ENCODE measurements around the gene DSC3.
"Not testable (repeated sequence)": the region's sequence is repeated elsewhere in the genome, so short reads cannot be mapped to it uniquely, and the experiment has no call there.

The DSC3 gene

DNA sequence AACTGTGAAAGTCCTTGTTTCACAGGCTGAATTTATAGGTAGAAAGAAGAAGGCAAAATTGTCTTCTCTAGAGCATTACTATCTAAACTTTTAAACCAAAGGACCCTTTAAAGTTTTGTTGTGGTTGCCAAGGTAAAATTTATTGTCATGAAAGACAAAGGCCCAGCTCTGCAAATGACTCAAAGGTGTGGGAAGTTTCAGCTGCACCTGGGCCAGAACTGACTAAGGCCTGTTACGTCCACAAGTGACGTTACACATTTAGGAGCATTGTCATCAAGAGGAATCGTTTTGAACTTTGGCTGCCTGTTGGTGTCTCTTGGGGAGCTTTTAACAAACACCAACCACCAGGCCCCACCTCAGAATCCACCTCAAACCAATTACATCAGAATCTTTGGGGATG lies 8.1 kb upstream of the DSC3 start:
- H3K4me3 Mint-ChIP-seq = no peak overlapping the region
- no peaks in the 10 kb centered on the region for H3K4me1 Mint-ChIP-seq
- CTCF ChIA-PET = no interaction called here
- DNase-seq = no peak
- H3K36me3 Mint-ChIP-seq = no peaks in the 10 kb centered on the region
- peaks cover 12% of the 10 kb centered on the region for H3K9me3 Mint-ChIP-seq
- no peaks in the 10 kb centered on the region for H3K27me3 Mint-ChIP-seq
- no peak overlapping the region for H3K27ac Mint-ChIP-seq

DNA sequence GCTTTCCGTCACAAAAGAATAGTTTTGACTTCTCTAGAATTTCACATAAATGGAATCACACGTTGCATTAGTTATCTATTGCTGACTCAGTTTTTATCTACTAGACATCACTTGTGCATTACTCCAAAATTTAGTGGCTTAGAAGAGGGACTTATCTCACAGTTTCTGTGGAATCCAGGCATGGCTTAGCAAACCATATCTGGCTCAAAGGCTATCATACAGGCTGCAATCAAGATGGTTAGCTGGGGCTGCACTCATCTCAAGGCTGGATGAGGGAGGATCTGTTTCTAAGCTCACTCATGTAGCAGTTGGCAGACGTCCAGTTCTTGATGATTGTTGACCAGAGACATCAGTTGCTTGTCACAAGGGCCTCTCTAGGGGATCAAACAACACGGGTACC lies 6.6 kb upstream of the DSC3 start:
- CTCF ChIA-PET = no interaction called here
- no peak overlapping the region for H3K27ac Mint-ChIP-seq
- peaks cover 2% of the 10 kb centered on the region for H3K27me3 Mint-ChIP-seq
- H3K4me3 Mint-ChIP-seq = no peak overlapping the region
- H3K36me3 Mint-ChIP-seq = no peaks in the 10 kb centered on the region
- H3K9me3 Mint-ChIP-seq = peaks cover 12% of the 10 kb centered on the region
- H3K4me1 Mint-ChIP-seq = no peaks in the 10 kb centered on the region
- DNase-seq = no peak

DNA sequence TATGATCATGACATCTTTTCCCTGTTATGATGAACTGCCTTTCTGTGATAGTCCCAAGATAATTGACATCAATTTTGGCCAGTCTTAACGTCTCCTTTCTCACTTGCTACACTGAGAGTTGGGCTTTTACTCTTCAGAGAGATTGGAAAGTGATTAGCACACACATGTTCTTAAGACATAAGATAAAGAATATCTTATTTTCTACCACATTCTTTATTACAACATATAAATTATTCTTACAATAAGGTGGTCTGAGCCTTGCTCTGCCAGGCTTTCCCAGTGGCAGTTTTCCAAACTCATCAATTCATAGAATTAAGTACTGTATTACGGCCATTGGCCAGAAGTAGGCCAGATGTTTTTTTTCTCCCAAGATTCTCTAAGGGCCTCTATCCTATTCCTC lies 5.7 kb upstream of the DSC3 start:
- Mint-ChIP-seq H3K9me3 (peaks cover 12% of the 10 kb centered on the region), H3K4me3 (no peak overlapping the region), H3K36me3 (no peaks in the 10 kb centered on the region), H3K27ac (no peak overlapping the region), H3K4me1 (no peaks in the 10 kb centered on the region), H3K27me3 (peaks cover 12% of the 10 kb centered on the region)
- no peak for DNase-seq
- CTCF ChIA-PET = no interaction called here

DNA sequence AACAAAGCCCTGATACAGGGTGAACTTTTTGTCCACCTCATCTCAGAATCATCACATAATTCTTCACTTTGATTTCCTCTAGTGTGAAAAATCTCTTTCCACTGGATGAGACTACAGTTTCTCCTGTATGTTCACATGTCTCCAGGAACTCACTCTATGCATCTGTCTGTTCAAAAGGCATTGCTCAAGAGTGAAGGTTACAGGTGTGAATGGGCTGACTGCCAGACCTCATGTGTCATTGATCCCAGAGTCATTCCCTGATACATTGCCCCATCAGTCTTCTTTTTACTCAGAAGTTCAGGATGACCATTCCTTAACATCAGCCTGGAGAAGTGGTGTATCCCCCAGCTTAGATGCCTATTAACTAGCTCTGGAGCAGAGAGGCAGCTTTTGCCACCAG lies 4.4 kb upstream of the DSC3 start:
- no peaks in the 10 kb centered on the region for H3K4me1 Mint-ChIP-seq
- H3K4me3 Mint-ChIP-seq = no peak overlapping the region
- H3K36me3 Mint-ChIP-seq = no peaks in the 10 kb centered on the region
- H3K27ac Mint-ChIP-seq = no peak overlapping the region
- CTCF ChIA-PET = no interaction called here
- peaks cover 25% of the 10 kb centered on the region for H3K27me3 Mint-ChIP-seq
- peaks cover 2% of the 10 kb centered on the region for H3K9me3 Mint-ChIP-seq
- no peak for DNase-seq

DNA sequence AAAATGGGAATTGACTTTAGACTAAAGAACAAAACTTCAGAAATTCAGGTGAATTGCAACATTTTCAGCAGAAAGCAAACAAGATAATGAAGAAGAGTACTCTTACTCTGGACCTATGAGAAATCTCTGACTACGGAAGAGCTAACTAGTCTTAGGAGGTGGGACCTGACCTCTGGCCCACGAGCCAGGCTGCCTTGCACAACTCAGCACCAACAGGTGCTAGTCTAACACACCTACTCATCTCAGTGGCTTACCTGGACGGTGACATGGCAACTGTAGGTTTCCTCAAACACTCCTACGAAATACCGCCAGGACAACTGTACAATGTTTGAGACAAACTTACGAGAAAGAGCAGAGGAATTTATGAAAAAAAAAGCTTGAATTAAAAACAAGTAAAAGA lies 3.1 kb upstream of the DSC3 start:
- DNase-seq = no peak
- CTCF ChIA-PET = no interaction called here
- H3K27ac Mint-ChIP-seq = no peak overlapping the region
- no peak overlapping the region for H3K4me3 Mint-ChIP-seq
- peaks cover 4% of the 10 kb centered on the region for H3K4me1 Mint-ChIP-seq
- H3K9me3 Mint-ChIP-seq = no peaks in the 10 kb centered on the region
- peaks cover 37% of the 10 kb centered on the region for H3K27me3 Mint-ChIP-seq
- peaks cover 3% of the 10 kb centered on the region for H3K36me3 Mint-ChIP-seq

DNA sequence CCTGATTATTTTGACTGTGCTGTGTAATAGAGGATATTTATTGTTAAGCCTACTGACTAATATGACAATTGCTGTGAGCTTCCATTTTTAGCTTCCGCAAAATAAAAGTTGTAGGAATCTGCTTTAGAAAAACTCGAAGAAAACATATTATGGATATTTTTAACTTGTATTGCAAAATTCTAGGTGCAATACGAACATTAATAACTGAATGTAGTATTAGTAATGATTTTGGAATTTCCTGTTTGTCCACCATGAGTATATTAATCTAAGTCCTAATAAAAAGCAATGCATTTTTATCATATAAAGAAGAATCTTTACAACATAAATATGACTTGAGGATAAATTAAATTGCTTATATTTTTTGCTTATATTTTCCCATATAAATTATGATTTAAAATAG lies 2.4 kb upstream of the DSC3 start:
- CTCF ChIA-PET = no interaction called here
- H3K27me3 Mint-ChIP-seq = peaks cover 42% of the 10 kb centered on the region

DNA sequence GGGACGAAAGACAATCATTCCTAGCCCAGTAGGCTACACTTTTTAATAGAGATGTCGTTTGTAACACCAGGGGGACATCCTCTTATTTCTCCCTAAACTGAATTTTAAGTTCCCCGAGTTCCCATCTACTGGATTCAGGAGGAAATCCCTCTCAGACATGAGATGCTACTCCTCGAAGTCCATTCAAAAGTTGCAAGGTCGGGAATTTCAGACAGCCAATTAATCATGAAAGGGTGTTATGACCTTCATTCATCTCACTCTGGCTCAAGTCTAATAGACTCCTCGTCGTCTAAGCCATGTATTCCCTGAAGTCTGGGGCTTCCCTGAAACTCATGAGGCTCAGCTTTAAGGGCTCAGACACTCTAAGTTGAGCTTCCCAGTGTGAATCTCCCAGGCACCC lies 1.2 kb upstream of the DSC3 start:
- peaks cover 4% of the 10 kb centered on the region for H3K4me1 Mint-ChIP-seq
- no peaks in the 10 kb centered on the region for H3K9me3 Mint-ChIP-seq
- no peak overlapping the region for H3K4me3 Mint-ChIP-seq
- H3K27ac Mint-ChIP-seq = no peak overlapping the region
- CTCF ChIA-PET = no interaction called here
- H3K36me3 Mint-ChIP-seq = peaks cover 3% of the 10 kb centered on the region
- H3K27me3 Mint-ChIP-seq = peaks cover 42% of the 10 kb centered on the region
- DNase-seq = no peak

More for the DNA sequence above, 2.4 kb upstream of the DSC3 start:
- Mint-ChIP-seq H3K4me1 (peaks cover 4% of the 10 kb centered on the region), H3K4me3 (no peak overlapping the region), H3K27ac (no peak overlapping the region), H3K9me3 (no peaks in the 10 kb centered on the region), H3K36me3 (peaks cover 3% of the 10 kb centered on the region)
- no peak for DNase-seq

DNA sequence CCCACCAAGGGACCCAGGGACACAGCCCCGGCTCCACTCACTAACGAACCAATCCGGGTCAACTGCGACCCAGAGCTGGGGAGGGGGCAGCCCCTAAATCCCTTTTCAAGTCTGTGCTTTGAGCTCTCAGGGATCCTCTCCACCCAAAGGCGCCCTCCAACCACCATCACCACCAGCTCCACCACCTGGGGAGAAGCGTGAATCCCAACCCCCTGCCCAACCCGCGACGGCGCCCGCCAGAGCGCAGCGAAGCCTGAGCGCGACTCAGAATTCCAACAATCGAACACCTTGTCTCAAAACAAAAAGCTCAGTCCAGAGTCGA lies 497 bp downstream of the DSC3 start:
- H3K4me3 Mint-ChIP-seq = no peak overlapping the region
- peaks cover 42% of the 10 kb centered on the region for H3K27me3 Mint-ChIP-seq
- peaks cover 4% of the 10 kb centered on the region for H3K4me1 Mint-ChIP-seq
- CTCF ChIA-PET = no interaction called here
- no peaks in the 10 kb centered on the region for H3K9me3 Mint-ChIP-seq
- peak overlapping the region; percentile 69 for H3K27ac Mint-ChIP-seq
- DNase-seq = no peak
- H3K36me3 Mint-ChIP-seq = peaks cover 3% of the 10 kb centered on the region

DNA sequence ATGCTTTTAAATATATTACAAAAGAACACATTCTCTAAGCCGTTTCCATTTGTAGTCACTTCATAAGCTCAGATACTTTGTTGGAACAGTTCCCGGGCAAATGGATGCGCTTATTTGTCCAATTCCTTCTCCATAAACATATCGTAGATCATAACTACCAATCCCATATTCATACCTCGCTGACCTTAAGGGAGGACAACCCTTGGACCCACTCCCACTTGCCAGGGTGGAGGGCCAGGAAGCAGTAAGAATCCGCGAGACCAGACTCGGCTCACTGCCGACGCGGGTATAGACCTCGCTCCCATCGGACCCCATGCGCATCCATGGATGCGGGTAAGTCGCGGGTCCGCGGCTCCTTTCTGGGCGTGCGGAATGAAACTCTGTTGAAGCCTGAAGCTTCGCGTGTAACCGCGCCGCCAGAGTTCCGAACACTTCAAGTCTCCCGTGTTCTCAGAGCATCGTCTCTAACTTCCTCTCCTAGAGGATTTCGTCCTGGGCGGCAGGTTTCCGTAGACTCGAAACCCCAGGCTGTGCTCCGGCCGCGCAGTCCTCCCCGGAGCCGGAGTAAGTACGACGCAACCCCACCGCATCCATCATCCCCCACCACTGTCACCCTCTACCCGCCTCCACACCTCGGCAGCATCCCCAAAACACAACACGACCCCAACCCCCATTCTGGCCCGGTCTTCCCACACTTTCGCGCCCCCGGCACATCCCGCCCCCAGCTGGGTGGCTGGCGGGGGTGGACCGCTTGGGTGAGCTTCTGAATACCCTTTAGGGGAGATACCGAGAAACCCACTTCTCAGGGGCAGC lies 1.1 kb downstream of the DSC3 start:
- H3K9me3 Mint-ChIP-seq = no peaks in the 10 kb centered on the region
- peak overlapping the region; percentile 64 for H3K27ac Mint-ChIP-seq
- peak overlapping the region; percentile 31 for H3K4me3 Mint-ChIP-seq
- DNase-seq = no peak
- H3K4me1 Mint-ChIP-seq = peaks cover 4% of the 10 kb centered on the region
- peaks cover 42% of the 10 kb centered on the region for H3K27me3 Mint-ChIP-seq
- CTCF ChIA-PET = no interaction called here
- H3K36me3 Mint-ChIP-seq = peaks cover 3% of the 10 kb centered on the region

DNA sequence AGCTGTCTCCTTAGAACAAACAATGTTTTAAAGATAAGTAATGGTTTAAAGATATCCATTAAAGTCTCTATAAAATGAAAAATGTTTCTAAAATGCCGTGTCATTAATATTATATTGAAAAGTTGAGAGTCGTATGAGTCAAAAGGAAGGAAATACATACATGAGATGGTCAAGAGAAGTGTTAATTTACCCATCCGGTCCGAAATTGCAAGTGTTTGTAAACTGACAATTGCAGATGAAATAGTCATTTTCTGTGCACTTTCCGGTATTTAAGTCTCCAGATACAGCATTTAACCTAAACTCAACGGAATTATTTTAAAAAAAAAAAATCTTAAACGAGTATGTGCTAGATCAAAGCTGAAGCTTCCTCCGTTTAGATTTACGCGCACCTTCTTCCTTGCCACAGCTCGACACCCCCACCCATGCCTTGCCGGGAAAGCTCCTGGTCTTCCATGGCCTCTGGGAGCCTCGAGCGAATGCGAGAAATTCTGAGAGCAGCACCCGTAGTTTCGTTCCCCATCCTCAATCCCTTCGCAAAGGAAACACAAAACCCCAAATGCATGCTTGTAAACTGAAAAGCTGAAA lies 1.8 kb downstream of the DSC3 start:
- Mint-ChIP-seq H3K4me1 (peaks cover 4% of the 10 kb centered on the region), H3K27me3 (peaks cover 42% of the 10 kb centered on the region), H3K27ac (no peak overlapping the region), H3K36me3 (peaks cover 3% of the 10 kb centered on the region), H3K4me3 (no peak overlapping the region), H3K9me3 (no peaks in the 10 kb centered on the region)
- CTCF ChIA-PET = no interaction called here
- DNase-seq = no peak

DNA sequence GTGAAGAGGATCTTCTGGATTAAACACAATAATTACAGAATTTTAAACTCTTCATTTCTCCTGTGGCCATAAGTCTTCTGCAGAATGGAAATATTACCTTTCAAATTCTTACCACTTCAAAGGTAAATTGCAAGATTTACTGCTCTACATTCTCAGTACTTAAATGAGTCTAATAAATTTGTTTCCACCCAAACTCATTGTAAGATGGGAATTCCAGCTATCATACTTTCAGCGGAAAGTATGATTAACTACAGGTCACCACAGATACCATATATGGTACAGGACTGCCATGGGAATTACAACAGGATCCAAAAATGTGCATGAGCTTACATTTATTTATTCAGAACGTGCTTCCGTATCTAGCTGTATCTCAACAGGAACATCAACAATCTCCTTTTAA lies 3.1 kb downstream of the DSC3 start:
- no peak for DNase-seq
- H3K36me3 Mint-ChIP-seq = peaks cover 3% of the 10 kb centered on the region
- no peak overlapping the region for H3K4me3 Mint-ChIP-seq
- H3K9me3 Mint-ChIP-seq = no peaks in the 10 kb centered on the region
- H3K27ac Mint-ChIP-seq = no peak overlapping the region
- peaks cover 4% of the 10 kb centered on the region for H3K4me1 Mint-ChIP-seq
- H3K27me3 Mint-ChIP-seq = peaks cover 42% of the 10 kb centered on the region
- CTCF ChIA-PET = no interaction called here

DNA sequence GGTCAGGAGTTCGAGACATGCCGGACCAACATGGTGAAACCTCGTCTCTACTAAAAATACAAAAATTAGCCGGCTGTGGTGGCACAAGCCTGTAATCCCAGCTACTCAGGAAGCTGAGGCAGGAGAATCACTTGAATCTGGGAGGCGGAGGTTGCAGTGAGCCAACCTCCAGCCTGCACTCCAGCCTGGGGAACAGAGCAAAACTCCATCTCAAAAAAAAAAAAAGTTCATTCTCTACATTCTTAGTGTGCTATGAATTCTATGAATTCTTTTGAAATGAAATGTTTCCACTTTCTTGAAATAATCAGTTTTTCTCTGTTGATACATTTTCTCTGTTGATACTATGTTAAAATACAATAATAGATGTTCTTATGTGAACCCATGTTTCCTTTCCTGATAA lies 4.9 kb downstream of the DSC3 start:
- DNase-seq, H3K36me3 Mint-ChIP-seq: not testable (repeated sequence)

DNA sequence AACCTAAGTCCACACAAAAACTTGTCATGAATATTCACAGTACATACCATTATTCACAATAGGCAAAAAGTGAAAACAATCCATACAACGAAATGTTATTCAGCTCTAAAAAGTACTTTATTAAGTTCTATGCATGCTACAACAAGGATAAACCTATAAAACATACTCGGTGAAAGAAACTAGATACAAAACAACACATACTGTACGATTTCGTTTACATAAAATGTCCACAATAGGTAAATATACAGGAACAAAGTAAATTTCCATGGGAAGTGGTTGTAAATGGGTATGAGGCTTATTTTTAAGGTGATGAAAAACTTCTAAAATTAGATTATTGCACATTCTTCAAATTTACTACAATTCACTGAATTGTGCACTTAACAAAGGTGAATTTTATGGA lies 8.0 kb downstream of the DSC3 start:
- H3K36me3 Mint-ChIP-seq = no peaks in the 10 kb centered on the region
- H3K9me3 Mint-ChIP-seq = no peaks in the 10 kb centered on the region
- CTCF ChIA-PET = no interaction called here
- no peak for DNase-seq
- no peak overlapping the region for H3K4me3 Mint-ChIP-seq
- H3K27ac Mint-ChIP-seq = no peak overlapping the region
- H3K27me3 Mint-ChIP-seq = no peaks in the 10 kb centered on the region
- H3K4me1 Mint-ChIP-seq = no peaks in the 10 kb centered on the region

More for the DNA sequence above, 4.9 kb downstream of the DSC3 start:
- H3K4me3 Mint-ChIP-seq, H3K27ac Mint-ChIP-seq, H3K4me1 Mint-ChIP-seq, CTCF ChIA-PET, H3K9me3 Mint-ChIP-seq: not testable (repeated sequence)
- peaks cover 24% of the 10 kb centered on the region for H3K27me3 Mint-ChIP-seq

DNA sequence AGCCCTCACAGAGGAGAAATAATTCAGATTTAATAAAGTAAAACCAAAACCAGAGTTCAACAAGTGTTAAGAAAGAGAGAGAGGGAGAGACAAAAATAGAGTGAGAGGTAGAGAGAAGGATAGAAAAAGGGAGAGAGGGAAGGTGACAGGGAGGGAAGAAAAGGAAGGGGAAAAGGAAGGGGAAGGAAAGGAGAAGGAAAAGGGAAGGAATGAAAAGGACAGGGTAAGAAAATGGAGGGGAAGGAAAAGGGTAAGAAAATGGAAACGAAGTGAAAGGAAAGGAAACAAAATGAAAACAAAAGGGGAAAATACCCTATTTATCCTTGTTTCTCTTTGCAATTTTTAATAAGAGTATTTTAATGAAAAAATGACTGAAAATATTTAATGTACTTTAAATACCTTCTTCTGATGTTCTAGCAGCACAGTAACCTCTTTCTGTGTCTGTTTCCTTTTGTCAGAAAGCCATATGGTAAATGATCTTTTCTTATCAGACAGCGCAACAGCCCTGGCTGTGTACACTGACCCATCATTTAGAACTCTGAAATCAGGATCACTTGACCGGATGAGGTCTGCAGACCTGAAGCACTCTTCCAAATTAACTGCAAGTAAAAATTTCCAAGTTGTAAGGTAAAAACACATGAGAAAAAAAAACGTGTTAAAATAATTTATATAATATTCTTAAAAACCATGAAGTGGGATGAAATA lies 11.8 kb downstream of the DSC3 start:
- Mint-ChIP-seq H3K36me3 (no peaks in the 10 kb centered on the region), H3K4me1 (no peaks in the 10 kb centered on the region), H3K27ac (no peak overlapping the region), H3K4me3 (no peak overlapping the region), H3K27me3 (no peaks in the 10 kb centered on the region), H3K9me3 (no peaks in the 10 kb centered on the region)
- CTCF ChIA-PET = no interaction called here
- no peak for DNase-seq

DNA sequence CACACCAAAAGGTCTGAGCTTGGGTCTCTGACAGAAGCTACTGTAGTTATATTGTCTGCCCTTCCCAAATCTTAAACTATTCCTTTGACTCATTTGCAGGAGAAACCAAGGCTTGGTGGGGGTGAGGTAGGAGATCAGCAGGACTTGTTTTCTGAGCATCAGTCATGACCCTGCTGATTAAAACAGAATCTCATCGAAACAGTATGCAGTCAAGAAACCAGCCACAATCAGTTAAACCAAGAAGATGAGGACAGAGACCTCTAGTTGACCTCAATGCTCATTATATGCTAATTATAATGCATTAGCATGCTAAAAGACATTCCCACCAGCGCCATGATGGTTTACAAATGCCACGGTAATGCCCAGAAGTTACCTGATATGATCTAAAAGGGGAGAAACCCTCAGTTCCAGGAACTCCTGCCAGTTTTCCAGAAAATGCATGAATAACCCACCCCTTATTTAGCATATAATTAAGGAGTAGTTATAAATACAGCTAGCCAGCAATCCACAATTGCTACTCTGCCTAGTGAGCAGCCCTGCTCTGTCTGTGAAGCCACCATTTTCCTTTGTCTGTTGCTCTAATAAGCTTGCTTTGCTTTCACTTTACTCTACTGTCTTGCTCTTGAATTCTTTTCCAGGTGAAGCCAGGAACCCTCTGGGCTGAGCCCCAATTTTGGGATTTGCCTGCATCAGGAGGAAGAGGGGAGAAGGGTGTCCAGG lies 26.7 kb downstream of the DSC3 start:
- Mint-ChIP-seq H3K36me3 (no peaks in the 10 kb centered on the region), H3K27me3 (no peaks in the 10 kb centered on the region), H3K9me3 (peaks cover 1% of the 10 kb centered on the region), H3K4me1 (no peaks in the 10 kb centered on the region), H3K4me3 (no peak overlapping the region), H3K27ac (no peak overlapping the region)
- no peak for DNase-seq
- CTCF ChIA-PET = no interaction called here
